GM23248 (cell line): ENCODE data around the gene GAS7.

Experiments used
- EZH2 ChIP-seq: fragments of 200-600 bp; sonication (generic); IDR thresholded peaks from 2 replicates; pipeline ENCODE4 v1.6.1; 2018; ENCODE audit warnings: antibody characterized with exemption, mild to moderate bottlenecking; ENCODE audit not compliant: insufficient read depth, poor library complexity, severe bottlenecking
- EZH2phosphoT487 ChIP-seq: fragments of 200-600 bp; sonication (generic); IDR thresholded peaks from 2 replicates; pipeline ENCODE4 v1.6.1; 2018; ENCODE audit warnings: antibody characterized with exemption, moderate library complexity, mild to moderate bottlenecking, low read depth; ENCODE audit not compliant: insufficient read depth

GRCh38 chr17:10135539-10136257 is 62.7 kb downstream of the GAS7 start:
- TF ChIP-seq EZH2 (no peak), EZH2phosphoT487 (no peak)
